Right forelimb (tissue), 1 donor: ENCODE measurements around the gene SMAP1.

ENCODE experiments used
- DNase-seq: peaks from one replicate; pipeline ENCODE4 v3.0.0-alpha.2; 2018

The SMAP1 gene

GRCh38 chr6:70903665-70904452, 236.2 kb downstream of the SMAP1 start:
- DNase-seq, result no peak

DNA sequence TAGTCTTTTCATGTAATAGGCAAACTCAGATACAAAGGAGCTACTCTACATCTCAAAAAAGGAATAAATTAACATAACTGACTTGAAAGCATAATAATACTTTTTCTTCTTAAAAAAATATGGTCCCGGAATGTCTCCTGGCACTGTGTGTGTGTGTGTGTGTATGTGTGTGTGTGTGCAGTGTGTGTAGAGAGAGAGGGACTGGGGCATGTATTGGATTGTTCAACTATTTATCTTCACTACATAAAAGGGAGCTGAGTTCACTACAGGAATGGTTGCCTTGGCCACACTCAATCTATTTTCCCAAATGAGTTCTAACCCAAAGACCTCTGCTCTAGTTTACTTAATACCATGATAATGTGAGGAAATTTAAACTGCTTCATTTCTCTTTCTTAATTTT, 238.1 kb downstream of the SMAP1 start:
- no peak for DNase-seq
